Activated T-helper 1 cell treated with Interleukin-2 at 50 U/mL for 16 hours (primary cell): ENCODE data around the gene SMIM22.
A peak's percentile ranks its signal among the peaks of the same experiment; 100 is the strongest.

Source experiments
- DNase-seq: peaks from one replicate; pipeline ENCODE4 v3.0.0-alpha.2; 2020; ENCODE audit warnings: low read depth

The SMIM22 gene

GRCh38 chr16:4795181-4795827 is at the start of gene SMIM22:
Gene SMIM22 (plus strand): TSS chr16:4795369. CDS start chr16:4795735, 366 bp downstream.
- DNase-seq, result no peak

- no peak for DNase-seq
Observed at GRCh38 chr16:4746215-4746614, 49.0 kb upstream of the SMIM22 start.

- no peak for DNase-seq
Observed at GRCh38 chr16:4746991-4747574, 48.1 kb upstream of the SMIM22 start.

GRCh38 chr16:4747906-4748681 is 47.1 kb upstream of the SMIM22 start:
- no peak for DNase-seq

- DNase-seq, result no peak
Observed at GRCh38 chr16:4748682-4749411, 46.3 kb upstream of the SMIM22 start.

GRCh38 chr16:4749700-4750257 is 45.4 kb upstream of the SMIM22 start:
- no peak for DNase-seq

- no peak for DNase-seq
Observed at GRCh38 chr16:4750896-4751295, 44.3 kb upstream of the SMIM22 start.

GRCh38 chr16:4752351-4753100 is 42.6 kb upstream of the SMIM22 start:
- no peak for DNase-seq

- DNase-seq, result no peak
Observed at GRCh38 chr16:4753227-4753626, 41.9 kb upstream of the SMIM22 start.

GRCh38 chr16:4754865-4755264 is 40.3 kb upstream of the SMIM22 start:
- DNase-seq, result no peak

GRCh38 chr16:4755687-4756086 is 39.5 kb upstream of the SMIM22 start:
- no peak for DNase-seq

- DNase-seq, result no peak
Observed at GRCh38 chr16:4760221-4760910, 34.8 kb upstream of the SMIM22 start.

GRCh38 chr16:4762205-4762604 is 33.0 kb upstream of the SMIM22 start:
- DNase-seq, result no peak

GRCh38 chr16:4763791-4764190 is 31.4 kb upstream of the SMIM22 start:
- no peak for DNase-seq

- no peak for DNase-seq
Observed at GRCh38 chr16:4765511-4766474, 29.4 kb upstream of the SMIM22 start.

- peak; percentile 94 for DNase-seq
Observed at GRCh38 chr16:4766875-4767628, 28.1 kb upstream of the SMIM22 start, which contains the start of gene ZNF500. Gene ZNF500 (minus strand): TSS chr16:4767162. CDS start chr16:4765978, 1,184 bp downstream.

GRCh38 chr16:4767872-4768548 is 27.2 kb upstream of the SMIM22 start:
- DNase-seq, result no peak
